Erythroblast (primary cell): ENCODE data around the gene SLC9C2.

Source experiments
- GATA1 ChIP-seq: IDR thresholded peaks from 2 replicates; pipeline ENCODE4 v1.6.1; 2011; ENCODE audit warnings: low read depth, mild to moderate bottlenecking, control low read depth, low read length, moderate library complexity
- POLR2A ChIP-seq: IDR thresholded peaks from 2 replicates; pipeline ENCODE4 v1.6.1; 2011; ENCODE audit warnings: mild to moderate bottlenecking, low read length

DNA sequence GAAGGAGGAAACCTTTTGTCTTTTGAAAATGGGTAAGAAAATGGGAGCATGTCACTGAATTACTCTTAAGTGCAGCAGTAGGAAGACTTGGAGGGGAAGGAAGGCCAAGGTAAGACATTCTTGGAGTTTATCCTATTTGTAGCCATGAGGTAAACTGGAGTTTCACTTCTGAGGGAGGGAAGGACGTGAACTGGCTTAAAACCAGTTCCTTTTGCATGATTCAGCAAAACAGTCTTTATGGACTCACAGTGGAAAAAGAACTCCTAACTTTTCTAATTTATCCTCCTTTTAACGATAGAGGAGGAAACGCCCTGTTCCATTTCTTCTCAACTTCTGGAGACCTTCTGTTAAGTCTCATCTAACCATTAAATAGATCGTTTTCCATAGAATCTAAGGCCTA is 123.2 kb downstream of the SLC9C2 start:
- TF ChIP-seq POLR2A (no peak), GATA1 (no peak)
